ENCODE measurements around the gene ZNF197. TPM values are rescaled to one million over a fixed set of nuclear protein-coding genes. Genes with fewer than 3 reads are reported as not detected.

ZNF197 gene
- total RNA-seq, 3 donors from 2014 or later, result 10.0 to 19.5 (median 14.5) TPM

DNA sequence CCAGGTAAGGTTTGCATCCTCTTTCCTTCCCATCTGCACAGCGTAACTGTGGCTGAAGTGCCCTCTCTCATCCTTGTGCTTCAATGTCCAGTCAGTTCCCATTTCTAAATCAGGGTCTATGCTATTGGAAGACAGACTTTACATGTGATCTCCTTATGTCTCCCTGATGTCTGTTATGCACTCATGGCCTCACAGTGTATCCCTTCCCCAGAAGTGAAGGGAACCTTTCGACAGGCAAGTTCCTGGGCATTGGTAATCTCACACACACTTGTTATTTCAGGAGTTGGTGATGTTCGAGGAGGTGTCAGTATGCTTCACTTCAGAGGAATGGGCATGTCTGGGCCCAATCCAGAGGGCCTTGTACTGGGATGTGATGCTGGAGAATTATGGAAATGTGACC is 7.4 kb downstream of the ZNF197 start:
- intact Hi-C loops (cut with DNase I, micrococcal nuclease), result no loop called here
- no peaks in the 10 kb centered on the region for H3K36me3 ChIP-seq (ENCODE audit: low read depth)
- TF ChIP-seq, protein P1, sequence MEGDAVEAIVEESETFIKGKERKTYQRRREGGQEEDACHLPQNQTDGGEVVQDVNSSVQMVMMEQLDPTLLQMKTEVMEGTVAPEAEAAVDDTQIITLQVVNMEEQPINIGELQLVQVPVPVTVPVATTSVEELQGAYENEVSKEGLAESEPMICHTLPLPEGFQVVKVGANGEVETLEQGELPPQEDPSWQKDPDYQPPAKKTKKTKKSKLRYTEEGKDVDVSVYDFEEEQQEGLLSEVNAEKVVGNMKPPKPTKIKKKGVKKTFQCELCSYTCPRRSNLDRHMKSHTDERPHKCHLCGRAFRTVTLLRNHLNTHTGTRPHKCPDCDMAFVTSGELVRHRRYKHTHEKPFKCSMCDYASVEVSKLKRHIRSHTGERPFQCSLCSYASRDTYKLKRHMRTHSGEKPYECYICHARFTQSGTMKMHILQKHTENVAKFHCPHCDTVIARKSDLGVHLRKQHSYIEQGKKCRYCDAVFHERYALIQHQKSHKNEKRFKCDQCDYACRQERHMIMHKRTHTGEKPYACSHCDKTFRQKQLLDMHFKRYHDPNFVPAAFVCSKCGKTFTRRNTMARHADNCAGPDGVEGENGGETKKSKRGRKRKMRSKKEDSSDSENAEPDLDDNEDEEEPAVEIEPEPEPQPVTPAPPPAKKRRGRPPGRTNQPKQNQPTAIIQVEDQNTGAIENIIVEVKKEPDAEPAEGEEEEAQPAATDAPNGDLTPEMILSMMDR (IDR thresholded peaks at IDR 0.05), result no peak

DNA sequence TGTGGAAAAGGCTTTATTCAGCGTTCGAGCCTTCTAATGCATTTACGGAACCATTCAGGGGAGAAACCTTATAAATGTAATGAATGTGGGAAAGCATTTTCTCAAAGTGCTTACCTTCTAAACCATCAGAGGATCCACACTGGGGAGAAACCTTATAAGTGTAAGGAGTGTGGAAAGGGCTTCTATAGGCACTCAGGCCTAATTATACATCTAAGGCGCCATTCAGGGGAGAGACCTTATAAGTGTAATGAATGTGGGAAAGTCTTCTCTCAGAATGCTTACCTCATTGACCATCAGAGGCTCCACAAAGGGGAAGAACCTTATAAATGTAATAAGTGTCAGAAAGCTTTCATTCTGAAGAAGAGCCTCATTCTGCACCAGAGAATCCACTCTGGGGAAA is 17.5 kb downstream of the ZNF197 start:
- TF ChIP-seq, protein P1 (IDR thresholded peaks at IDR 0.05), result no peak
- Histone ChIP-seq H3K4me3 (no peak overlapping the region), H3K36me3 (ENCODE audit: low read depth) (peaks cover 14% of the 10 kb centered on the region), H3K4me1 (ENCODE audit: low read depth) (no peaks in the 10 kb centered on the region), H3K9me3 (peaks cover 83% of the 10 kb centered on the region)
- intact Hi-C loops (cut with DNase I, micrococcal nuclease), result no loop called here
- ATAC-seq (no peak), DNase-seq (no peak)

More for the DNA sequence above, 7.4 kb downstream of the ZNF197 start:
- H3K4me1 ChIP-seq (ENCODE audit: low read depth), result no peaks in the 10 kb centered on the region
- ATAC-seq (no peak), DNase-seq (no peak)
- no peak overlapping the region for H3K4me3 ChIP-seq
- H3K9me3 ChIP-seq, result peaks cover 6% of the 10 kb centered on the region

DNA sequence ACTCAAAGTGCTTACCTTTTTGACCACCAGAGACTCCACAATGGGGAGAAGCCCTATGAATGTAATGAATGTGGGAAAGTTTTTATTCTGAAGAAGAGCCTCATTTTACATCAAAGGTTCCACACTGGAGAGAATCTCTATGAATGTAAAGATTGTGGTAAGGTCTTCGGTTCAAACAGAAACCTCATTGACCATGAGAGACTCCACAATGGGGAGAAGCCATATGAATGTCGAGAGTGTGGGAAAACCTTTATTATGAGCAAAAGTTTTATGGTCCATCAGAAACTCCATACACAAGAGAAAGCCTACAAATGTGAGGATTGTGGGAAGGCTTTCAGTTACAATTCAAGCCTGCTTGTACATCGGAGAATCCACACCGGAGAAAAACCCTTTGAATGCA is 18.2 kb downstream of the ZNF197 start:
- ATAC-seq (no peak), DNase-seq (no peak)
- TF ChIP-seq, protein P1 (IDR thresholded peaks at IDR 0.05), result no peak
- Histone ChIP-seq H3K36me3 (ENCODE audit: low read depth) (peaks cover 14% of the 10 kb centered on the region), H3K4me1 (ENCODE audit: low read depth) (no peaks in the 10 kb centered on the region), H3K9me3 (peaks cover 81% of the 10 kb centered on the region), H3K4me3 (no peak overlapping the region)
- intact Hi-C loops (cut with DNase I, micrococcal nuclease), result no loop called here

DNA sequence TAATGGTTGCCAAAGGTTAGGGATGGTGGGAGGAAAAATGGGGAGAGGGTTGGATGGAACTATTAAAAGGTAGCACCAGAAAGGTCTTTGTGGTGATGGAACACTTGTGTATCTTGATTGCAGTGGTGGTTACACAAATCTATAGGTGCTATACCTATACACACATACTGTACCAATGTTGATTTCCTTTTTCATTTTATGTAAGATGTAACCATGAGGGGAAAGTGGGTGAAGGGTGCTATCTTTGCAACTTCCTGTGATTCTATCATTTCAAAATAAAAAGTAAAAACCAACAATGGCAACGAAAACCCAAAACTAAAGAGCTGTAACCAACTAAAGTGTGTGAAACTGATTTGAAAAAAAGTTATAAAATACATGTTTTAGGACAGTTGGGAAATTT is 22.9 kb downstream of the ZNF197 start:
- ATAC-seq, result no peak
- TF ChIP-seq, protein P1 (IDR thresholded peaks at IDR 0.05), result no peak
- intact Hi-C loops (cut with DNase I, micrococcal nuclease), result no loop called here
- Histone ChIP-seq H3K4me3 (no peak overlapping the region), H3K36me3 (ENCODE audit: low read depth) (peaks cover under 1% of the 10 kb centered on the region), H3K4me1 (ENCODE audit: low read depth) (peaks cover 4% of the 10 kb centered on the region), H3K9me3 (peaks cover 35% of the 10 kb centered on the region)
- no peak for DNase-seq

DNA sequence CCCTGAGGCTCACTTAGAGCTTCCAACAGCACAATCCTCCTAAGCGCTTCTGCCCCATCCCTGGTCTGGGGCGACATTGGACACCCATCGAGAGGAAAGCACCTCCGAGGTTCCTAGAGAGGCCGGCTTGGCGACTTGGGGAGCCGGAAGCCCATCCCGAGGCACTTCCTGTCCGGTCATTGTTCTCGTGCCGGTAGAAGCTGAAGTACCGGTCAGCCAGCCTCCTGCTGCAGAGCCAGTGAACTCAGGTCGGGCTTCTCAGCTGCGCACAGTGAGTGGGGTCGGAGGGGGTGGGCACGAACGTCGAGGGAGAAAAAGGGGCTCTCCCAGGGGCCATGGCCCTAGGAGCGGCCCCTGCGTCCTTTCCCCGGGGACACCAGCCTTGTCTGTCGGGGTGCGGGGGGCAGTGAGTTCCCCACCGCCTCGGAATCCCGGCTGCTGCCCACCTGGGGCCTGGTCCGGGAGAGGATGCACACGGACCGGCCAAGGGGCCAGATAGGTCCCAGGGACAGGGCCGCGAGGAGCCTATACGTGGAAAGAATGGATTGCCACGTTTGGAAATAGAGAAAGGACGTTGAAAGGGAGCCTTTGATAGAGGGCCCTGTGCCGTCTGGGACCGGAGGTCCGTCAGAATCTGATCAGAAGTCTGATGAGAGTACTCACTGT is 23.9 kb downstream of the ZNF197 start, which contains the start of gene ZNF35:
Gene ZNF35 (plus strand): TSS at position 169 of the 666 bp plus-strand sequence. CDS start 2,336 bp downstream, outside the sequence.
- TF ChIP-seq, protein P1 (IDR thresholded peaks at IDR 0.05), result no peak
- DNase-seq (peak; percentile 81), ATAC-seq (peak; percentile 99)
- intact Hi-C loops (cut with DNase I, micrococcal nuclease), result no loop called here
- no peaks in the 10 kb centered on the region for H3K36me3 ChIP-seq (ENCODE audit: low read depth)
- H3K4me1 ChIP-seq (ENCODE audit: low read depth), result peaks cover 4% of the 10 kb centered on the region
- peak within 1 kb of the TSS; percentile 69 for H3K4me3 ChIP-seq
- peaks cover 25% of the 10 kb centered on the region for H3K9me3 ChIP-seq
